MCF 10A (cell line): Measurements from ENCODE around the gene TOR4A. TPM values are rescaled to one million over a fixed set of nuclear protein-coding genes. Genes with fewer than 3 reads are reported as not detected.
"Not testable (repeated sequence)": the region's sequence is repeated elsewhere in the genome, so short reads cannot be mapped to it uniquely, and the experiment has no call there.

Source experiments
- BruUV-seq: library from RNA; stranded (reverse); fragments of 400-500 nt; replicated peaks from 2 replicates; lab custom pipeline; 2021; lab: Mats Ljungman, UMichigan
- CTCF ChIA-PET: fragments of 300-600 bp; sonication (Branson Sonifier 250); formaldehyde crosslinking; extraction: SDS; loops from one replicate; lab custom pipeline; 2021; ENCODE audit warnings: antibody characterized with exemption, inconsistent platforms; lab: Yijun Ruan, JAX
- POLR2A ChIA-PET: fragments of 300-600, 350-650 bp; sonication (Branson Sonifier 250); formaldehyde crosslinking; extraction: SDS; loops from one replicate; lab custom pipeline; 2020; ENCODE audit warnings: antibody characterized with exemption, inconsistent platforms; lab: Yijun Ruan, JAX
- DNase-seq: peaks from one replicate; pipeline ENCODE4 v3.0.0-alpha.2; 2018; ENCODE audit not compliant: unreplicated experiment
- H3K27ac Mint-ChIP-seq: one replicate; pipeline ENCODE4 v1.8.0; 2022; ENCODE audit warnings: mild to moderate bottlenecking, low read depth, mixed read lengths; ENCODE audit not compliant: unreplicated experiment
- H3K27me3 Mint-ChIP-seq: one replicate; pipeline ENCODE4 v1.8.0; 2022; ENCODE audit warnings: mixed read lengths; ENCODE audit not compliant: insufficient read depth, unreplicated experiment
- H3K36me3 Mint-ChIP-seq: one replicate; pipeline ENCODE4 v1.8.0; 2022; ENCODE audit warnings: mild to moderate bottlenecking, moderate library complexity, mixed read lengths; ENCODE audit not compliant: insufficient read depth, unreplicated experiment
- H3K4me1 Mint-ChIP-seq: one replicate; pipeline ENCODE4 v1.8.0; 2022; ENCODE audit warnings: mixed read lengths; ENCODE audit not compliant: insufficient read depth, unreplicated experiment
- H3K4me3 Mint-ChIP-seq: one replicate; pipeline ENCODE4 v1.8.0; 2022; ENCODE audit warnings: mild to moderate bottlenecking, moderate library complexity, mixed read lengths; ENCODE audit not compliant: unreplicated experiment
- H3K9me3 Mint-ChIP-seq: one replicate; pipeline ENCODE4 v1.8.0; 2022; ENCODE audit warnings: mixed read lengths; ENCODE audit not compliant: unreplicated experiment
- intact Hi-C: fragments of 100-400 bp; cut with micrococcal nuclease; formaldehyde crosslinking; loops from 2 replicates; pipeline ENCODE4 v1.14.1; 2022
- total RNA-seq: library from RNA; stranded (reverse); gene quantifications from 2 replicates; pipeline ENCODE4 v1.2.3, GENCODE V29; 2022
- TF ChIP-seq, protein P1 (sequence below): fragments of 200-600 bp; IDR thresholded peaks from one replicate; pipeline ENCODE4 v1.8.0; 2022; ENCODE audit warnings: antibody characterized with exemption, mild to moderate bottlenecking; ENCODE audit not compliant: unreplicated experiment

TOR4A gene
- total RNA-seq, 1 experiment from 2014 or later, result 21.9 TPM

DNA sequence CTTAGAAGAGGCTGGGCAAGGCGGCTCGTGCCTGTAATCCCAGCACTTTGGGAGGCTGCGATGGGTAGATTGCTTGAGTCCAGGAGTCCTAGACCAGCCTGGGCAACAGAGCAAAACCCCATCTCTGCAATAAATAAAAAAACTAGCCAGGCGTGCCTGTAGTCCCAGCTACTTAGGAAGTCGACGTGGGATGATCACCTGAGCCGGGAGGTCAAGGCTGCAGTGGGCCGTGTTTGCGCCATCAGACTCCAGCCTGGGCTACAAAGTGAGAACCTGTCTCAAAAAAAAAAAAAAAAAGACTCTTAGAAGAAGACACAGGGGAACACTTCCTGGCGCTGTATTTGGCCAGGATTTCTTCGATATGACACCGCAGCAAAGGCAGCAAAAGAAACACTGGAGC is 48.3 kb downstream of the TOR4A start:
- H3K4me3 Mint-ChIP-seq, result no peak overlapping the region
- TF ChIP-seq, protein P1, sequence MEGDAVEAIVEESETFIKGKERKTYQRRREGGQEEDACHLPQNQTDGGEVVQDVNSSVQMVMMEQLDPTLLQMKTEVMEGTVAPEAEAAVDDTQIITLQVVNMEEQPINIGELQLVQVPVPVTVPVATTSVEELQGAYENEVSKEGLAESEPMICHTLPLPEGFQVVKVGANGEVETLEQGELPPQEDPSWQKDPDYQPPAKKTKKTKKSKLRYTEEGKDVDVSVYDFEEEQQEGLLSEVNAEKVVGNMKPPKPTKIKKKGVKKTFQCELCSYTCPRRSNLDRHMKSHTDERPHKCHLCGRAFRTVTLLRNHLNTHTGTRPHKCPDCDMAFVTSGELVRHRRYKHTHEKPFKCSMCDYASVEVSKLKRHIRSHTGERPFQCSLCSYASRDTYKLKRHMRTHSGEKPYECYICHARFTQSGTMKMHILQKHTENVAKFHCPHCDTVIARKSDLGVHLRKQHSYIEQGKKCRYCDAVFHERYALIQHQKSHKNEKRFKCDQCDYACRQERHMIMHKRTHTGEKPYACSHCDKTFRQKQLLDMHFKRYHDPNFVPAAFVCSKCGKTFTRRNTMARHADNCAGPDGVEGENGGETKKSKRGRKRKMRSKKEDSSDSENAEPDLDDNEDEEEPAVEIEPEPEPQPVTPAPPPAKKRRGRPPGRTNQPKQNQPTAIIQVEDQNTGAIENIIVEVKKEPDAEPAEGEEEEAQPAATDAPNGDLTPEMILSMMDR, result no peak
- POLR2A ChIA-PET, result interaction anchor here (0.6 kb wide), 1 partner anchor 97 kb away, joined by 3 read pairs; the partner anchor contains the start of genes EXD3 and NOXA1
- no peak for DNase-seq
- no TSS peak for BruUV-seq
- no peak overlapping the region for H3K27ac Mint-ChIP-seq
- no peaks in the 10 kb centered on the region for H3K27me3 Mint-ChIP-seq
- no peaks in the 10 kb centered on the region for H3K4me1 Mint-ChIP-seq
- intact Hi-C loops, result no loop called here
- CTCF ChIA-PET, result no interaction called here
- no peaks in the 10 kb centered on the region for H3K9me3 Mint-ChIP-seq
- H3K36me3 Mint-ChIP-seq, result peaks cover 8% of the 10 kb centered on the region

DNA sequence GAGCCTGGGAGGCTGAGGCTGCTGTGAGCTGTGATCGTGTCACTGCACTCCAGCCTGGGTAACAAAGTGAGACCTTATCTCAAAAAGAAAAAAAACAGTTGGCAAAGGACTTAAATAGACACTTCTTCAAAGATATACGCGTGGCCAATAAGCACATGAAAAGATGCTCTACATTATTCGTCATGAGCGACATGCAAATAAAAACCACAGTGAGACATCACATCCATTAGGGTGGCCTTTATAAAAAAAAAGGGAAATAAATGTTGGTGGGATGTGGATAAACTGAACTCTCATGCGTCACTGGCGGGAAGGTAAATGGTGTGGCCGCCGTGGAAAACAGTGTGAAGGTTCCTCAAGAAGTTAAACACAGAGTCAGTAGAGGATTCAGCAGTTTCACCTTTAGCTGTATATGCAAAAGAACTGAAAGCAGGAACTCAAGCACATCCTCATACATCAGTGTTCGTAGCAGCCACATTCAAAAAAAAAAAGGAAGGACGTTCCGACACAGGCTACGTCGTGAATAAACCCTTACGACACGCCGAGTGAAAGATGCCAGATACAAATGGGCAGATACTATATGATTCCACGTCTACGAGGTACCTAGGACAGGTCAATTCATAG is 49.0 kb downstream of the TOR4A start:
- no peak for DNase-seq
- no TSS peak for BruUV-seq
- TF ChIP-seq, protein P1, result no peak
- H3K36me3 Mint-ChIP-seq, result peaks cover 8% of the 10 kb centered on the region
- H3K4me3 Mint-ChIP-seq, result no peak overlapping the region
- H3K4me1 Mint-ChIP-seq, result no peaks in the 10 kb centered on the region
- intact Hi-C loops, result no loop called here
- CTCF ChIA-PET, result no interaction called here
- H3K27ac Mint-ChIP-seq, result no peak overlapping the region
- POLR2A ChIA-PET, result no interaction called here
- no peaks in the 10 kb centered on the region for H3K27me3 Mint-ChIP-seq
- no peaks in the 10 kb centered on the region for H3K9me3 Mint-ChIP-seq

DNA sequence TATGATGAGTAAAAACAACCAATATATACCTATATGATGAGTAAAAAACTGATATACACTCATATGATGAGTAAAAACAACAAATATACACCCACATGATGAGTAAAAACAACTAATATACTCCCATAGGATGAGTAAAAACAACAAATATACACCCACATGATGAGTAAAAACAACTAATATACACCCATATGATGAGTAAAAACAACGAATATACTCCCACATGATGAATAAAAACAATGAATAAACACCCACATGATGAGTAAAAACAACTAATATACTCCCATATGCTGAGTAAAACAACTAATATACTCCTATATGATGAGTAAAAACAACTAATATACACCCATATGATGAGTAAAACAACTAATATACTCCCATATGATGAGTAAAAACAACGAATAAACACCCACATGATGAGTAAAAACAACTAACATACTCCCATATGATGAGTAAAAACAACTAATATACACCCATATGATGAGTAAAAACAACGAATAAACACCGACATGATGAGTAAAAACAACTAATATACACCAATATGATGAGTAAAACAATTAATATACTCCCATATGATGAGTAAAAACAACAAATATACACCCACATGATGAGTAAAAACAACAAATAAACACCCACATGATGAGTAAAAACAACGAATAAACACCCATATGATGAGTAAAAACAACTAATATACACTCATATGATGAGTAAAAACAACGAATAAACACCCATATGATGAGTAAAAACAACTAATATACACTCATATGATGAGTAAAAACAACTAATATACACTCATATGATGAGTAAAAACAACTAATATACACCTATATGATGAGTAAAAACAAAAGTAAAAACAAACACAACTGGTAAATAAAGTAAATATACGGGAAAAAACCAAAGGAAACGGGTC is 50.4 kb downstream of the TOR4A start:
- H3K4me1 Mint-ChIP-seq, H3K36me3 Mint-ChIP-seq, H3K4me3 Mint-ChIP-seq, H3K9me3 Mint-ChIP-seq, DNase-seq, H3K27me3 Mint-ChIP-seq, CTCF ChIA-PET, intact Hi-C loops, BruUV-seq, POLR2A ChIA-PET, H3K27ac Mint-ChIP-seq: not testable (repeated sequence)

DNA sequence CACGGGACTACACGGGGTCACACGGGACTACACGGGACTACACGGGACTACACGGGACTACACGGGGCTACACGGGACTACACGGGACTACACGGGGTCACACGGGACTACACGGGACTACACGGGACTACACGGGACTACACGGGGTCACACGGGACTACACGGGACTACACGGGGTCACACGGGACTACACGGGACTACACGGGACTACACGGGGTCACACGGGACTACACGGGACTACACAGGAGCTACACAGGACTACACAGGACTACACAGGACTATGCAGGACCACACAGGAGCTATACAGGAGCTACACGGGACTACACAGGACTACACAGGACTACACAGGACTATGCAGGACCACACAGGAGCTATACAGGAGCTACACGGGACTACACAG is 52.1 kb downstream of the TOR4A start:
- H3K27ac Mint-ChIP-seq, H3K27me3 Mint-ChIP-seq, intact Hi-C loops, H3K4me1 Mint-ChIP-seq, POLR2A ChIA-PET, H3K36me3 Mint-ChIP-seq, H3K4me3 Mint-ChIP-seq, DNase-seq, H3K9me3 Mint-ChIP-seq, BruUV-seq: not testable (repeated sequence)
- CTCF ChIA-PET, result interaction anchor here (0.6 to 0.9 kb wide), 2 partner anchors 43 to 178 kb away, joined by 3 to 5 read pairs; no protein-coding TSS in a partner anchor

DNA sequence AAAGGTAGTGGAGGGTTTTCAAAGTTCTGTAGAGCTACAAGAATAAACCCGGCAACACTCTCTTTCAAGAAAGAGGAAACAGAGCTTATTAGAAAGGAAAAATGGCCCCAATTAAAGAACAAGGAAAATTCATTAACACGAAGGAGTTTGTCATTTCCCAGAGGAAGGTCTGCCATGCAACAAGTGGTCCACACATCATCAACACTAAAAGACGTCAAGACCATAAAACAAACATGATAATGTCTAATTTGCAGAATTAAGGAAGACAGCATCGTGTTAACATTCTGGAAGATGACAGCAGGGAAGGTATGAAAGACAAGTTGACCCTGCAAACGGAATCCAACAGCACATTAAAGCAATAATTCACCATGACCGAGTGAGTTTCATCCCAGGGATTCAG is 53.2 kb downstream of the TOR4A start:
- H3K27ac Mint-ChIP-seq, result no peak overlapping the region
- POLR2A ChIA-PET, result no interaction called here
- peaks cover 8% of the 10 kb centered on the region for H3K36me3 Mint-ChIP-seq
- CTCF ChIA-PET, result interaction anchor here (0.6 kb wide), 2 partner anchors 15 to 175 kb away, joined by 3 read pairs; no protein-coding TSS in a partner anchor
- BruUV-seq, result no TSS peak
- TF ChIP-seq, protein P1, result no peak
- H3K27me3 Mint-ChIP-seq, result no peaks in the 10 kb centered on the region
- no peaks in the 10 kb centered on the region for H3K4me1 Mint-ChIP-seq
- no peak for DNase-seq
- intact Hi-C loops, result no loop called here
- no peak overlapping the region for H3K4me3 Mint-ChIP-seq
- no peaks in the 10 kb centered on the region for H3K9me3 Mint-ChIP-seq
